PFSK-1 (cell line): ENCODE results near the gene PREX1.

Source experiments
- FOXP2 ChIP-seq: optimal IDR thresholded peaks from 2 replicates; pipeline ENCODE3; 2011; ENCODE audit warnings: borderline replicate concordance, control low read depth, inconsistent platforms; ENCODE audit not compliant: insufficient read depth; ENCODE audit errors: extremely low read length, extremely low read depth
- POLR2AphosphoS5 ChIP-seq: IDR thresholded peaks from 2 replicates; pipeline ENCODE4 v1.6.1; 2012; ENCODE audit warnings: low read depth, mild to moderate bottlenecking, control low read depth, low read length, moderate library complexity
- REST ChIP-seq, 2 experiments: IDR thresholded peaks; 2 replicates each; pipeline versions ENCODE4 v1.6.1 to v1.8.0; 2011 to 2012; ENCODE audit warnings: low read depth in 2 of 2, low read length in 2 of 2, control low read depth in 1 of 2, inconsistent platforms in 1 of 2, mild to moderate bottlenecking in 1 of 2, moderate library complexity in 1 of 2; ENCODE audit not compliant: insufficient read depth in 1 of 2
- SIN3A ChIP-seq: IDR thresholded peaks from 2 replicates; pipeline ENCODE4 v1.6.1; 2012; ENCODE audit warnings: mild to moderate bottlenecking, low read length, moderate library complexity, borderline replicate concordance; ENCODE audit not compliant: insufficient read depth
- TAF1 ChIP-seq: IDR thresholded peaks from 2 replicates; pipeline ENCODE4 v1.6.1; 2012; ENCODE audit warnings: low read length, control low read depth, borderline replicate concordance; ENCODE audit not compliant: insufficient read depth

Gene PREX1

DNA sequence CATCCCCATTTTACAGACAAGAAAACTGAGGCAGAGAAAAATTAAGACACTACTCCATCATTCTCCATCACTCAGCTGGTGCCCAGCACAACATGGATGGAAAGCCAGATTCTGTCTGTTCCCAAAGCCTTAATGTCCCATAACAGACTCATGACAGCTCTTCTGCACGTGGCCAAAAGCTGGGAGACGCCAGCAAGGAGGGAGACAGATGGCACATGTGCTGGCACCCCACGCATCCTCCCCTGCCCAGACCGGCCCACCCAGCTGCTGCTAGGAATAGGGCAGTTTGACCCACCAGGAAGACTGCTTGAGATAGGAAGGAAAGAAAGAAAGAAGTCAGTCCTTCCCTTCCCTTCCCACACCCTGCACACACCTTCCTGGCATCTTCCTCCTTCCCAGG is 96.3 kb downstream of the PREX1 start:
- no peak for TF ChIP-seq FOXP2

GRCh38 chr20:48730977-48731376 is 96.8 kb downstream of the PREX1 start:
- TF ChIP-seq SIN3A = no peak
- no peak for TF ChIP-seq REST (IDR thresholded peaks at IDR 0.05; ENCODE audit: insufficient read depth in 1 of 2, low read depth in 2 of 2, low read length in 2 of 2)
- no peak for TF ChIP-seq POLR2AphosphoS5
- TF ChIP-seq FOXP2 = no peak
- TF ChIP-seq TAF1 = no peak

DNA sequence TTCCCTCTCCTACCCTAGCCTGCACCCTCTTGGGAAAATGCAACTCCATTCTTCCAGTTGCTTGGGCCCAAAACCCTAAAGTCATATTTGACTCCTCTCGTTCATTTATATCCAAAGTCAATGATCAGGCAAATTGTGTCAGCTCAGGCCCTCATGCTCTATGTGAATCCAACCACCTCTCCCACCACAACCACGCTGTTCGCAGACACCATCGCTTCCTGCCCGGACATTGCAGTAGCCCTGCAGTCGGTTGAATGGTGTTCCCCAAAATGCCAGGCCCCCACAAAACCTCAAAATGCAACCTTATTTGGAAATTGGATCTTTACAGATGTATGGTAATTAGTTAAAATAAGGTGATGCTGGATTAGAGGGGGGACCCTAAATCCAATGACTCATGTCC is 98.3 kb downstream of the PREX1 start:
- no peak for TF ChIP-seq TAF1
- TF ChIP-seq SIN3A = no peak
- no peak for TF ChIP-seq POLR2AphosphoS5
- TF ChIP-seq REST (IDR thresholded peaks at IDR 0.05; ENCODE audit: insufficient read depth in 1 of 2, low read depth in 2 of 2, low read length in 2 of 2) = no peak
- no peak for TF ChIP-seq FOXP2

GRCh38 chr20:48728042-48728825 is 99.6 kb downstream of the PREX1 start:
- TF ChIP-seq FOXP2 (no peak), TAF1 (no peak), REST (IDR thresholded peaks at IDR 0.05; ENCODE audit: insufficient read depth in 1 of 2, low read depth in 2 of 2, low read length in 2 of 2) (no peak), SIN3A (no peak), POLR2AphosphoS5 (no peak)

DNA sequence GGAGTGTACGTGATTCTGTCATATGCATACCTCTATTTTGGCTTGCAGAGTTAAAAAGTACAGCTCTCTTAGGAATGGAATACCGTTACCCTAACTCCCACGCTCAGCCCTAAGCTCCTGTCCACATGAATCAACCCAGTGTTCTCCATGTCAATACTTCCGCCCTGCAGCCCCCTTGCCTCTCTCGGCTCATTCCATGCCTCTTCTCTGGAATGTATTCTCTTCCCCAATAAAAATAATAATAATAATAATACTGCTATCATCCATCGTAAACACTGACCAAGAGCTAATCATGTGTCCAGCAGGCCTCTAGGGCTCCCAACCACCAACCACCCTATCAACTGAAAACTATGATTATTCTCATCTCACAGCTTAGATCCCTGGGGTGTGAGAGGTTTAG is 100.6 kb downstream of the PREX1 start:
- TF ChIP-seq POLR2AphosphoS5 (no peak), FOXP2 (no peak), TAF1 (no peak), SIN3A (no peak), REST (IDR thresholded peaks at IDR 0.05; ENCODE audit: insufficient read depth in 1 of 2, low read depth in 2 of 2, low read length in 2 of 2) (no peak)
